HK-2 (cell line): ENCODE results near the gene CAPN15.
"Not testable (repeated sequence)": the region's sequence is repeated elsewhere in the genome, so short reads cannot be mapped to it uniquely, and the experiment has no call there.

ENCODE experiments used
- DNase-seq: peaks from one replicate; pipeline ENCODE4 v3.0.0-alpha.2; 2018; ENCODE audit not compliant: unreplicated experiment

CAPN15 gene

GRCh38 chr16:506246-506546 lies 21.3 kb upstream of the CAPN15 start:
- DNase-seq = no peak

DNA sequence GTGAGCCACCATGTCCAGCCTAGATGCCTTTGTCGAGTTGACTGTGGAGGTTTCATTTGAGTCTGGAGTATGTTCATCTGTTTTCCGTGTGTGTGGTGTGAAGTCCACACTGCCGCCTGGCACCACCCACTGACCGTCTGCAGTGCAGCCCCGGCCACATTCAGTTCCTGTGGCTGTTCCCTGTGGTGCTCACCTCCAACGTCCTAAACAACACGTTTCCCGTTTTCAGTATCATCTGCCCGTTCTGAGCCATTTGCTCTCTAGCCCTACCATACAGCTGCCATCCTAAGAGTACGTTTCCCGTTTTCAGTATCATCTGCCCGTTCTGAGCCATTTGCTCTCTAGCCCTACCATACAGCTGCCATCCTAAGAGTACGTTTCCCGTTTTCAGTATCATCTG lies 20.0 kb upstream of the CAPN15 start:
- DNase-seq = not testable (repeated sequence)

GRCh38 chr16:507996-508395 lies 19.5 kb upstream of the CAPN15 start:
- no peak for DNase-seq

GRCh38 chr16:508884-509736 lies 18.4 kb upstream of the CAPN15 start:
- no peak for DNase-seq

GRCh38 chr16:510066-510825 lies 17.3 kb upstream of the CAPN15 start:
- no peak for DNase-seq

DNA sequence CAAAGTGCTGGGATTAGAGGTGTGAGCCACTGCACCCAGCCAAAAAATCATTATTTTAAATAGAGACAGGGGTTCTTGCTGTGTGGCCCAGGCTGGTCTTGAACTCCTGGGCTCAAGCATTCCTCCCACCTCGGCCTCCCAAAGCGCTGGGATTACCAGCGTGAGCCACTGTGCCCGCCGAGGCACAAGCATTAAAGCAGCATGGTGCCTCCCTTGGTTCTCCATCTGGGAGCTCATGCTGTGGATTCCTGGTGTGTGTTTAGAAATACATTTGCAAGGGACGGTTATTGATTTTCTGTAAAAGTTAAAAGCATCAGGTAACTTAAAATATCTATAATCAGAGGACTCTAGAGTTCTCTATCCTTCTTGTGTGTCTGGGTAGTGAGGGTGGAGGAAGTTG lies 14.7 kb upstream of the CAPN15 start:
- DNase-seq = no peak

GRCh38 chr16:513950-514349 lies 13.6 kb upstream of the CAPN15 start:
- DNase-seq = no peak

GRCh38 chr16:515175-515938 lies 12.2 kb upstream of the CAPN15 start:
- no peak for DNase-seq

DNA sequence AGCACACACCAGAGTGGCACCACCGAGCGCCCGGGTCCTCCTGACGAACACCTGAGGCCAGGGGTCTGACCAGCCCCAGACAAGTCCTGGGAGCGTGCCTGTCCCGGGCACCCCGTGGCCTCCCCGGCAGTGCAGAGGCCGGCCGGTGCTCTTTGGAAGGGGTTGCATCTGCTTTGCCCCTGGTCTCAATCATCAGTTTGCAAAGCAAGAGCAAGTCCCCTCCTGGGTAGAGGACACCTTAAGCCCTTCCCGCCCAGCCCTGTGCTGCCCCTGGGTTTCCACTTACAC lies 11.6 kb upstream of the CAPN15 start:
- DNase-seq = no peak

DNA sequence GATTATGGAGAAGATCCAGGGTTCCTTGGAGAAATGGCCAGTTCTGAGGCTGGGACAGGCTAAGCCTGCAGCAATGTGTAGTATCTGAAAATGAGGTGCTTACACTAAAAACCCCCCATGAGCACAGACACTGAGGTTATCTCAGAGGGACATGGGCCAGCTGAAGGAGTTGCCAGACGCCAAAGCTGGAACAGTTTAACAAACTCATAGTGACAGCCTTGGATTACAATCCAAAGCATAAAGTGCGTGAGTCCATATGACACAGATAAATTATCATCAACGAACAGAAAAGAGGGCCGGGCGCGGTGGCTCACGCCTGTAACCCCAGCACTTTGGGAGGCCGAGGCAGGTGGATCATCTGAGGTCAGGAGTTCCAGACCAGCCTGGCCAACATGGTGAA lies 11.2 kb upstream of the CAPN15 start:
- DNase-seq = no peak

GRCh38 chr16:518858-519257 lies 8.7 kb upstream of the CAPN15 start:
- DNase-seq = no peak

GRCh38 chr16:519425-519824 lies 8.1 kb upstream of the CAPN15 start:
- DNase-seq = no peak

DNA sequence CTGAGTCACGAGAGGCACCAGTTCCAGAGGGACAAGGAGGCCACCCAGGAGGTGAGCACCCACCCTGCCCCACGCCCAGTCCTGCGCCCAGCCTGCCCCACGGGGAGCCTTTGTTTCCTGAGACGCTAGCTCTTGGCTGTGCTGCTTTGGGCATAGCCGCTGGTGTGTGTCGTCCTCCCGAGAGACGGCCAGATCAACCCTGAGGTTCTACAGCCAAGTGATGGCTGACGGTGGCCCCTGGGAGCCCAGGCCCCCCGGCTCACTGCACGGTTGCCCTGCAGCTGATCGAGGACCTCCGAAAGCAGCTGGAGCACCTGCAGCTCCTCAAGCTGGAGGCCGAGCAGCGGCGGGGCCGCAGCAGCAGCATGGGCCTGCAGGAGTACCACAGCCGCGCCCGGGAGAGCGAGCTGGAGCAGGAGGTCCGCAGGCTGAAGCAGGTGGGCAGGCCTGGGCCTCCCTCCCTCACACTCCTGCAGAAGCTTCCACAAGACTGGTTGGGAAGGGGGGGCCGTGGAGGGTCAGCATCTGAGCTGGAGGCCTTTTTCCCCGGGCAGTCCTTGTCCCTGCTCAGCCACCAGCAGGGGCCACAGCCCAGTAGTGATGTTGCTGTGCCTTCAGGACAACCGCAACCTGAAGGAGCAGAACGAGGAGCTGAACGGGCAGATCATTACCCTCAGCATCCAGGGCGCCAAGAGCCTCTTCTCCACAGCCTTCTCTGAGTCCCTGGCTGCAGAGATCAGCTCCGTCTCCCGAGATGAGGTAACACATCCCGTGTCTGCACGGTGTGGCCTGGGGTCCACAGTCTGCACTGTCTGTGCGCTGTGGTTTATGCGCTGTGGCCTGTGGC lies 7.4 kb upstream of the CAPN15 start:
- no peak for DNase-seq

DNA sequence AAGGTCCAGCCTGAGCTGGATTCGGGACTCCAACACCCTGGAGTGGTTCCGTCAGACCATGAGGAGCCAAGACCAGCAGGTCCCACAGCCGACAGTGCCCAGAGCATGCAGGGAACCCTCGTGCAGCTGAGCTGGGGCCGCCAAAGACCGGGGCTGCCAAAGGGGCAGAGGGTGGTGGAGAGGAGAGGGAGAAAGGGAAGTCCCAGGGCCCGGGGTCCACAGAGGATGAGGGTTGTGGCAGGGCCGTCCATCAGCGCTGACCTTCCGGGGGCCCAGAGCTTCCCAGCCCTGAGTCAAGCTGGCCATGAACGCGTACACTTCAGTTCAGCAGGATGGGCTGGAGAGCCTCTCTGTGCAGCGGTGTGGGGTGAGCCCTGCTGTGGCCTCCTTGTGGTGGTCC lies 6.7 kb upstream of the CAPN15 start:
- no peak for DNase-seq

- no peak for DNase-seq
These were observed 5.9 kb upstream of the CAPN15 start for GRCh38 chr16:521381-522210.

- DNase-seq = no peak
These were observed 5.0 kb upstream of the CAPN15 start for GRCh38 chr16:522320-523096.

DNA sequence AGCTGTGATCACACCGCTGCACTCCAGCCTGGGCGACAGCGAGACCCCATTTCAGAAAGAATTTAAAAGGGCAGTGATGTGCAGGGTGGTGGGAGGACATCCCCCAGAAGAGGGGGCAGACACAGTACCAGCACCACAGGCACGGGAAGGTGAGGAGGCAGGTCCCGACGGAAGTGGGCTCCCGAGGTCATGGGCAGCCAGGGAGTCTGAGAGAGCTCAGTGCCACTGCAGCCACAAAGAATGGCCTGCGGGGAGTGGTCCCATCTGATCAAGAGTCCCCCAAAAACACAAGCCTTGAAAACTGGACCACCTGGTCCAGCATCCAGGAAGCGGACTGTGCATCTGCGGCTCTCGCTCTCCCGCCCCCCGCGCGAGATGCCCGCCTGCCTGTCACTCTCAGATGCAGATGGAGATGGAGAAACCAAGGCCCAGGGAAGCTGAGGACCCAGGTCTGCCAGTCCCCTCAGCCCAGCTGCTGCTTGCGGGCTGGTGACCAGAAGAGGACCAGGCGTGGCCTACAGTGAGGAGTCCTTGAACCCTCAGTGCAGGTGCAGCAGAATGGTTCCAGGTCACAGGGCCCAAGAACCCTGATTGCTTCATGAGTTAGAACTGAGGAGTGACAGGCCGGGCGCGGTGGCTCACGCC lies 4.3 kb upstream of the CAPN15 start:
- no peak for DNase-seq

GRCh38 chr16:524274-525040 lies 3.1 kb upstream of the CAPN15 start:
- DNase-seq = no peak

DNA sequence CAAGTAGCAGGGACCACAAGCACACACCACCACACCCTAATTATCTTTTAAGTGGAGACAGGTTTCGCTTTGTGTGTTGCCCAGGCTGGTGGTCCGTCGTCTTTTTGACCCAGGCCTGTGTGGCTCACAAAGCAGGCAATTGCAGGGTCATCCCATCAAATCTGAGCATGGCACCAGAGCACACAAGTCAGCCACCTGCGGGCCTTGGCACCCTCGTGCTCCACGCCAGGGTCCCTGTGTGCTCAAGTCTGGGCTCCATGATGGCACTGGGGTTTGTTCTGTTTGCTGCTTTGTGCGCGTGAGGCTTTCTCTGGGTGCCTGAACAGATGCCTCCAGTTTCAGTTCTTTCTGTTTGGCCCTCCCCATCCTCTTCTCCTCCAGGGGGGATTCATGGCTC lies 2.4 kb upstream of the CAPN15 start:
- DNase-seq = no peak
